NCI-H510A (cell line): ENCODE data around the gene ARHGEF19.

ENCODE experiments used
- DNase-seq: peaks from one replicate; lab custom pipeline; 2025; lab: John Stamatoyannopoulos, UW

The ARHGEF19 gene

DNA sequence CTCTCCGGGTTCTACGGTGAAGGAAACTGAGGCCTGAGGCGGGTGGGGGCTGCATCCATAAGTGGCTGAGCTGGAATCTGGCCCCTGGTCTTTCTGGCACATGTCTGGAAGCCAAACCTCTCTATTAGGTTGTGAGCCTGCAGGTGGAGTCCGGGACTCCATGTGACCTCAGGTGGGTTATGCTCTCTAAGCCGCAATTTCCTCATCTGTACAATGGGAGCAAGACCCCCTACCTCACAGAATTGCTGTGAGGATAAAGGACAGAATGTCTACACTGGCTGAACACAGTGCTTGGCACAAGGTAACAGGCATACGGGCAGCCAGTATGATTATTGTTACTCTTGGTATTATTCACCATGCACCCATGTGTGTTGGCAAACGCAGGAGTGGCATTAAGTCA lies 63.3 kb downstream of the ARHGEF19 start:
- DNase-seq = no peak

DNA sequence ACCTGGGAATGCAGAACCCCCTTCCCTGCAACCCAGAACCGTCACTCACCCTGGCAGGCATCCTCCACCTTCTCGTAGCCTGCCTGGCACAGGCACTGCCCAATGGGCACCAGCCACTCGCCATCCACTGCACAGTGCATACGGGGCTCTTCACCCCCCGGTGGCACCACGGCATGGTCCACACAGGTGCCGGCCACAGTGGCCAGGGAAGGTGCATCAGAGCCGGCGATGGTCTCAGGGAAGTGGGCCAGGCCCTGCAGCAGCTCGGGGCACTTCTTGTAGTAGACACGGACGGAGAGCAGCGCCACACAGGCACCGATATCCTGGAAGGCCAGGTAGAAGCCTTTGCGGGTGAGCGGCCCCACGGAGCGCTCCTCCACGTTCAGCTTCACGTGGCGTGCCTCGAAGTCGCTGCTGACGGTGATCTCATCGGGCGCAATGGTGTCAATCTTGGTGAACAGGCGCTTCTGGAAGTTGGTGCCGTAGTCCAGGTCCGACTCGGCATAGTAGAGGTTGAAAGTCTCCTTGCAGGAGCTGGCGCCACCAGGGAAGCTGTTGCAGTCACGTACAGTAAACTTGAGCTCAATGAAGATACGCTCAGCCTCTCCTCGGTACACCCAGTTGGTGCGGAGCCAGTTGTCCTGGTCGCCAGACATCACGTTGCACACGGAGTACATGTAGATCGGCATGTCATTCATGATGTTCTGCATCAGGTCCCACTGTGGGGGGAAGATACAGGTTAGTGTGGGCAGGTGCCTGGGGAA lies 63.9 kb downstream of the ARHGEF19 start:
- no peak for DNase-seq
